Measurements from ENCODE around the gene SNRPD3.
"Not testable (repeated sequence)": the region's sequence is repeated elsewhere in the genome, so short reads cannot be mapped to it uniquely, and the experiment has no call there.

SNRPD3 gene

GRCh38 chr22:24593836-24594568, 38.2 kb downstream of the SNRPD3 start:
- DNase-seq (ENCODE audit: insufficient read length, low spot score) (no peak), FAIRE-seq (no peak)
- no peak for TF ChIP-seq CTCF (IDR thresholded peaks at IDR 0.05; ENCODE audit: insufficient read depth, missing control alignments)

GRCh38 chr22:24594569-24595120, 38.8 kb downstream of the SNRPD3 start:
- TF ChIP-seq CTCF (IDR thresholded peaks at IDR 0.05; ENCODE audit: insufficient read depth, missing control alignments), result no peak
- FAIRE-seq, result no peak
- no peak for DNase-seq (ENCODE audit: insufficient read length, low spot score)

GRCh38 chr22:24595228-24595627, 39.4 kb downstream of the SNRPD3 start:
- FAIRE-seq (no peak), DNase-seq (ENCODE audit: insufficient read length, low spot score) (no peak)
- no peak for TF ChIP-seq CTCF (IDR thresholded peaks at IDR 0.05; ENCODE audit: insufficient read depth, missing control alignments)

GRCh38 chr22:24595863-24596262, 40.1 kb downstream of the SNRPD3 start:
- DNase-seq (ENCODE audit: insufficient read length, low spot score), result no peak
- no peak for TF ChIP-seq CTCF (IDR thresholded peaks at IDR 0.05; ENCODE audit: insufficient read depth, missing control alignments)
- no peak for FAIRE-seq

- DNase-seq (ENCODE audit: insufficient read length, low spot score); FAIRE-seq: not testable (repeated sequence)
These were observed 41.3 kb downstream of the SNRPD3 start for GRCh38 chr22:24597076-24597475.

GRCh38 chr22:24599514-24599913, 43.7 kb downstream of the SNRPD3 start:
- TF ChIP-seq CTCF (IDR thresholded peaks at IDR 0.05; ENCODE audit: insufficient read depth, missing control alignments), result no peak
- no peak for FAIRE-seq
- DNase-seq (ENCODE audit: insufficient read length, low spot score), result no peak

GRCh38 chr22:24599958-24600715, 44.3 kb downstream of the SNRPD3 start:
- not testable (repeated sequence) for FAIRE-seq

More at GRCh38 chr22:24599958-24600715, 44.3 kb downstream of the SNRPD3 start:
- not testable (repeated sequence) for DNase-seq (ENCODE audit: insufficient read length, low spot score)

Data from D721Med (cell line).